Coronary artery (tissue), 2 donors: ENCODE measurements around the gene CTSH.
A peak's percentile ranks its signal among the peaks of the same experiment; 100 is the strongest.

ENCODE experiments used
- DNase-seq: peaks from one replicate; pipeline ENCODE4 v3.0.0-alpha.2; 2017; ENCODE audit warnings: low spot score
- H3K27ac ChIP-seq, 2 donors: fragments of 200-600 bp; sonication (generic); one replicate each; pipeline ENCODE4 v1.5.1; 2016 to 2019
- H3K4me3 ChIP-seq: fragments of 200-600 bp; sonication (generic); 2 replicates; pipeline ENCODE4 v1.5.1; 2016; ENCODE audit warnings: mild to moderate bottlenecking, moderate library complexity
- CTCF ChIP-seq: fragments of 200-600 bp; sonication (generic); IDR thresholded peaks from one replicate; pipeline ENCODE4 v1.5.1; 2019; ENCODE audit warnings: antibody characterized with exemption

Gene CTSH

GRCh38 chr15:78925956-78926743, 18.7 kb downstream of the CTSH start:
- Histone ChIP-seq H3K27ac (no peak overlapping the region), H3K4me3 (no peak overlapping the region)
- DNase-seq: no peak
- TF ChIP-seq CTCF: no peak

GRCh38 chr15:78925076-78925624, 19.7 kb downstream of the CTSH start:
- no peak overlapping the region for H3K4me3 ChIP-seq
- TF ChIP-seq CTCF: no peak
- DNase-seq: no peak
- no peak overlapping the region for H3K27ac ChIP-seq

- no peak for TF ChIP-seq CTCF
- DNase-seq: no peak
- H3K27ac ChIP-seq: no peak overlapping the region
- no peak overlapping the region for H3K4me3 ChIP-seq
Observed at GRCh38 chr15:78923480-78924360, 21.1 kb downstream of the CTSH start.

- Histone ChIP-seq H3K4me3 (no peak overlapping the region), H3K27ac (no peak overlapping the region)
- no peak for DNase-seq
- TF ChIP-seq CTCF: no peak
Observed at GRCh38 chr15:78923015-78923414, 21.8 kb downstream of the CTSH start.

- TF ChIP-seq CTCF: no peak
- DNase-seq: no peak
- Histone ChIP-seq H3K4me3 (no peak overlapping the region), H3K27ac (peak overlapping the region in 1 of 2 donors; percentile 3)
Observed at GRCh38 chr15:78922527-78922926, 22.3 kb downstream of the CTSH start.

- Histone ChIP-seq H3K4me3 (no peak overlapping the region), H3K27ac (no peak overlapping the region)
- no peak for TF ChIP-seq CTCF
- no peak for DNase-seq
Observed at GRCh38 chr15:78921940-78922339, 22.9 kb downstream of the CTSH start.
